ENCODE data around the gene RFX3.

The RFX3 gene

DNA sequence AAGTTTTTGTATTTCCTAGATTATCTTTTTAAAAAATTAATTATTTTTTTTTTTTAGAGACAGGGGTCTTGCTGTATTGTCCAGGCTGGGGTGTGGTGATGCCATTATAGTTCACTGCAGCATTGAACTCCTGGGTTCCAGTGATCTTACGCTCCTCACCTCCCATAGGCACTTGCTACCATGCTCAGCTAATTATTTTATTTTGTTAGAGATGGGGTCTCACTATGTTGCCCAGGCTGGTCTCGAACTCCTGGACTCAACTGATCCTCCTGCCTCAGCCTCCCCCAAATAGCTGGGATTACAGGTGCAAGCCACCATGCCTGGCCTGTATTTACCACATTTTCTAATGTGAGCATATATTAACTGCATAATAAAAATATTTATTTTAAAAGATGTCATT, 274.5 kb downstream of the RFX3 start:
- no peak for DNase-seq (ENCODE audit: low read depth in 1 of 2, low spot score in 1 of 2)
- Histone ChIP-seq H3K27ac (replicated peaks) (no peak overlapping the region), H3K27me3 (ENCODE audit: insufficient read depth, poor library complexity, severe bottlenecking) (no peaks in the 10 kb centered on the region), H3K4me3 (replicated peaks; ENCODE audit: insufficient read depth, low read length) (no peak overlapping the region)
- TF ChIP-seq, protein P1, sequence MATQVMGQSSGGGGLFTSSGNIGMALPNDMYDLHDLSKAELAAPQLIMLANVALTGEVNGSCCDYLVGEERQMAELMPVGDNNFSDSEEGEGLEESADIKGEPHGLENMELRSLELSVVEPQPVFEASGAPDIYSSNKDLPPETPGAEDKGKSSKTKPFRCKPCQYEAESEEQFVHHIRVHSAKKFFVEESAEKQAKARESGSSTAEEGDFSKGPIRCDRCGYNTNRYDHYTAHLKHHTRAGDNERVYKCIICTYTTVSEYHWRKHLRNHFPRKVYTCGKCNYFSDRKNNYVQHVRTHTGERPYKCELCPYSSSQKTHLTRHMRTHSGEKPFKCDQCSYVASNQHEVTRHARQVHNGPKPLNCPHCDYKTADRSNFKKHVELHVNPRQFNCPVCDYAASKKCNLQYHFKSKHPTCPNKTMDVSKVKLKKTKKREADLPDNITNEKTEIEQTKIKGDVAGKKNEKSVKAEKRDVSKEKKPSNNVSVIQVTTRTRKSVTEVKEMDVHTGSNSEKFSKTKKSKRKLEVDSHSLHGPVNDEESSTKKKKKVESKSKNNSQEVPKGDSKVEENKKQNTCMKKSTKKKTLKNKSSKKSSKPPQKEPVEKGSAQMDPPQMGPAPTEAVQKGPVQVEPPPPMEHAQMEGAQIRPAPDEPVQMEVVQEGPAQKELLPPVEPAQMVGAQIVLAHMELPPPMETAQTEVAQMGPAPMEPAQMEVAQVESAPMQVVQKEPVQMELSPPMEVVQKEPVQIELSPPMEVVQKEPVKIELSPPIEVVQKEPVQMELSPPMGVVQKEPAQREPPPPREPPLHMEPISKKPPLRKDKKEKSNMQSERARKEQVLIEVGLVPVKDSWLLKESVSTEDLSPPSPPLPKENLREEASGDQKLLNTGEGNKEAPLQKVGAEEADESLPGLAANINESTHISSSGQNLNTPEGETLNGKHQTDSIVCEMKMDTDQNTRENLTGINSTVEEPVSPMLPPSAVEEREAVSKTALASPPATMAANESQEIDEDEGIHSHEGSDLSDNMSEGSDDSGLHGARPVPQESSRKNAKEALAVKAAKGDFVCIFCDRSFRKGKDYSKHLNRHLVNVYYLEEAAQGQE (IDR thresholded peaks at IDR 0.05; ENCODE audit: insufficient replicate concordance, low read depth), result no peak
- TF ChIP-seq POLR2AphosphoS5 (IDR thresholded peaks at IDR 0.05; ENCODE audit: low read depth), result no peak
- TF ChIP-seq, protein P2, sequence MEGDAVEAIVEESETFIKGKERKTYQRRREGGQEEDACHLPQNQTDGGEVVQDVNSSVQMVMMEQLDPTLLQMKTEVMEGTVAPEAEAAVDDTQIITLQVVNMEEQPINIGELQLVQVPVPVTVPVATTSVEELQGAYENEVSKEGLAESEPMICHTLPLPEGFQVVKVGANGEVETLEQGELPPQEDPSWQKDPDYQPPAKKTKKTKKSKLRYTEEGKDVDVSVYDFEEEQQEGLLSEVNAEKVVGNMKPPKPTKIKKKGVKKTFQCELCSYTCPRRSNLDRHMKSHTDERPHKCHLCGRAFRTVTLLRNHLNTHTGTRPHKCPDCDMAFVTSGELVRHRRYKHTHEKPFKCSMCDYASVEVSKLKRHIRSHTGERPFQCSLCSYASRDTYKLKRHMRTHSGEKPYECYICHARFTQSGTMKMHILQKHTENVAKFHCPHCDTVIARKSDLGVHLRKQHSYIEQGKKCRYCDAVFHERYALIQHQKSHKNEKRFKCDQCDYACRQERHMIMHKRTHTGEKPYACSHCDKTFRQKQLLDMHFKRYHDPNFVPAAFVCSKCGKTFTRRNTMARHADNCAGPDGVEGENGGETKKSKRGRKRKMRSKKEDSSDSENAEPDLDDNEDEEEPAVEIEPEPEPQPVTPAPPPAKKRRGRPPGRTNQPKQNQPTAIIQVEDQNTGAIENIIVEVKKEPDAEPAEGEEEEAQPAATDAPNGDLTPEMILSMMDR (IDR thresholded peaks at IDR 0.05; ENCODE audit: insufficient read depth, low read length), result no peak
- no peak for TF ChIP-seq SPI1 (IDR thresholded peaks at IDR 0.05; ENCODE audit: borderline replicate concordance, low read depth)
- no peak for TF ChIP-seq GABPA (IDR thresholded peaks at IDR 0.05; ENCODE audit: low read depth)

DNA sequence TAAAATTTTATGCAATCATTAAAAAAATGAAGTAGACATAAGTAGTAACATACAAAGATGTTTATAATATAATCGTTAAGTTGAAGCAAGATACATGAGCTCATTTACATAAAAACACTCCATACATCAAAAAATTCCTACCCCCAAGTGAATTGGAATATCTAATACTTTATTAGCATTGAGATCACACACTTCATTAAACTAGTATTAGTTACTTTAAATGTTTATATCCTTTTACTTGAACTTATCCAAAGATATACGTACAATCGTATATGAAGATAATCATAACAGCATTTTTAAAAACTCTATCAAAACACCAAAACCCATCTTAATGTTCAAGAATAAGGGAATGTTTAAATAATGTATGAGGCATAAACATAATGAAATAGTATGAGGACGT, 275.1 kb downstream of the RFX3 start:
- Histone ChIP-seq H3K27me3 (ENCODE audit: insufficient read depth, poor library complexity, severe bottlenecking) (no peaks in the 10 kb centered on the region), H3K4me3 (replicated peaks; ENCODE audit: insufficient read depth, low read length) (no peak overlapping the region), H3K27ac (replicated peaks) (no peak overlapping the region)
- TF ChIP-seq SPI1 (IDR thresholded peaks at IDR 0.05; ENCODE audit: borderline replicate concordance, low read depth) (no peak), POLR2AphosphoS5 (IDR thresholded peaks at IDR 0.05; ENCODE audit: low read depth) (no peak), GABPA (IDR thresholded peaks at IDR 0.05; ENCODE audit: low read depth) (no peak)
- TF ChIP-seq, protein P2 (IDR thresholded peaks at IDR 0.05; ENCODE audit: insufficient read depth, low read length), result no peak
- TF ChIP-seq, protein P1 (IDR thresholded peaks at IDR 0.05; ENCODE audit: insufficient replicate concordance, low read depth), result no peak
- DNase-seq (ENCODE audit: low read depth in 1 of 2, low spot score in 1 of 2), result no peak

DNA sequence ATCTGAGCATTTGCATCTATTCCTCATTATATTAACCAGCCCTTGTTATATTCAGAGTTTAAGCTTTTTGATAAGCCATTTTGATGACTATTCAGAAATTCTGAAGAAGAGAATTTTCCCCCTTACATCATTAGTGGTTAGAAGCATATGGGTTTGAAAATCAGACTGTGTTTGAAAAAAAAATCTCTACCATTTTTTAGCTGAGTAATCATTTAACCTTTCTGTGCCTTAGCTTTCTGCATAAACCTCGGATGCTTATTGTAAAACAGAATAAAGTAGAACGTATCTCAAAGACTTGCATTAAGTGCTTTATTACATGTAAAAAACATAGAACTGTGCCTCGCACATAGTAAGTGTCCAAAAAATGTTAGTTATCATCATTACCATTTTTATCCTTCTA, 278.6 kb downstream of the RFX3 start:
- H3K4me3 ChIP-seq (replicated peaks; ENCODE audit: insufficient read depth, low read length), result no peak overlapping the region
- DNase-seq (ENCODE audit: low read depth in 1 of 2, low spot score in 1 of 2), result no peak
- H3K27ac ChIP-seq (replicated peaks), result no peak overlapping the region
- TF ChIP-seq POLR2AphosphoS5 (IDR thresholded peaks at IDR 0.05; ENCODE audit: low read depth) (no peak), GABPA (IDR thresholded peaks at IDR 0.05; ENCODE audit: low read depth) (no peak), SPI1 (IDR thresholded peaks at IDR 0.05; ENCODE audit: borderline replicate concordance, low read depth) (no peak)
- TF ChIP-seq, protein P2 (IDR thresholded peaks at IDR 0.05; ENCODE audit: insufficient read depth, low read length), result no peak
- TF ChIP-seq, protein P1 (IDR thresholded peaks at IDR 0.05; ENCODE audit: insufficient replicate concordance, low read depth), result no peak
- H3K27me3 ChIP-seq (ENCODE audit: insufficient read depth, poor library complexity, severe bottlenecking), result no peaks in the 10 kb centered on the region

Measured in HL-60 (cell line).